ENCODE measurements around the gene SUSD4.

Gene SUSD4

GRCh38 chr1:223326776-223327175 lies 37.2 kb downstream of the SUSD4 start:
- DNase-seq: no peak

DNA sequence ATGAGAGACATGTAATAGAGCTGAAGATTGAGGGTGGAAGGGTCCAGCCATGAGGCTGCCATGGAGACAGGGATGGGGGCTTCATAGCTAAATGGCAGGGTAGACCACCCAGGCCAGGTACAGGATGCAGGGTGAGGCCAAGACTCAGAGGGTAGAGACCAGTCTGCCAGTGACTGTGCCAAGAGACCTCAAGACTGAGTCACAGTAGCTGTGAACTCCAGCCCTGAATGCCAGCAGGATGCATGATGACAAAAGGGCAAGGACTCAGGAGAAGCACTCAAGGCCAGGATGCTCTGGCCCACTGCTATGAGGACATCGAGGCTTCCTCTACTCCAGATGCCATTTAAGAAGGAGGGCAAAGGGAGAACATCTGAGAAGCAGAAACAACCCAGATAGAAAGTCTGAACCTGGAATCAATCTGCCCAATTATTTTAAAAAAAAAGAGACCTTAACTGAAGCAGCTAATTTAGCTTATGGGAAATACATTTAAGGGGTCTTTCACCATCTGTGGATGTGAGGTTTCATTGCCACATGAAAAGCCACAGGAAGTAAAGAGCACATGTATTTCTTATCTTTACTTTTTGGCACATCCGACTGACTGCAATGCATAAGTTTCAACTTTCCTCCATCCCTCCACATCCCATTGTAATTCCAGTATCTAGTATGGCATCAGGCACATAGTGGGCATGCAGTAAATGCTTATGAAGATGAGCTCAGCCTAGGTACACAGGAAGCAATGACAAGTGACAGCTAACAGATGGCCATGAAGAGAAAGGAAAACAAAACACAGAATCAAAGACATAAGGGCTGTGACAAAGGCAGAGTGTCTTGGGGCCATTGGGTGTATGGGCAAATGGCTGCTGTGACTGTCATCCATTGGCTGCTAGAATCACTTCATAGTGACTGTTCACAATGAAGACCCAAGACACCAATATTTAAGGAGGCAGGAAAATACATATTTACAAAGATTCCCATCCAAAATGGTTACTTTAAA lies 40.2 kb downstream of the SUSD4 start:
- DNase-seq: peak; percentile 9

- DNase-seq: no peak
These were observed 41.1 kb downstream of the SUSD4 start for GRCh38 chr1:223322868-223323267.

DNA sequence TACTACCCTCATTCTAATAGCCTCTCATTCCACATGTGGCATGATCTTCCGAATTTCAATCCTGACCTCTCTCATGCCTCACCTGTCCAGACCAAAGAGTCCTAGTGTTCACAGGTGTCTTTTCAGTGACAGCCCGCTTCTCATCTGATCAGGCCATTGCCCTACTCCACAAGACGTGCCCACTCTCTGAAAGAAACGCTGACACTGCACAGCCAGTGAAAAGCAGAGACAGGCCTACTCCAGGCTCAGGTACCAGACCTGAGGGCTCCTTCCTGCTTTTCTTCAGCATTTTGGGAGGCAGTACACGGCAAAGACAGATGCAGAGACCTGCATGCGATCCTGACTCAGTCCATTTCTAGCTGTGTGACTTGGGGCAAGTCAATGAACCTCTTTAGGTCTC lies 43.0 kb downstream of the SUSD4 start:
- no peak for DNase-seq

GRCh38 chr1:223319905-223320580 lies 43.9 kb downstream of the SUSD4 start:
- DNase-seq: no peak

DNA sequence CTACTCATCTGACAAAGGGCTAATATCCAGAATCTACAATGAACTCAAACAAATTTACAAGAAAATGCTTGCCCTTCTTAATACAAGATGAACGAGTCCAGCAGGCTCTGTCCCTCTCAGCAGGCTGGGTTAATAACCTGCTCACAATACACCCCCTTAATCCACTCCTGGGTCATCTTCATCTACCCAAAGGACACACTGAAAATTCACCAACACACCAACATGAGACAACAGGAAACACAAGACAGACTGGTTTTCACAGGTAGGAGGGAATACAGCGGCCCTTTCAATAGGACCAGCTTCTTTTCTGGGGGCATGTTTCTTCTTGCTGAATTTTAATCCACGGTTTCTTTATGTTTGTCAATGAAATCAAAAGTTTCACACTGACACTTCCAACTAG lies 44.6 kb downstream of the SUSD4 start:
- DNase-seq: no peak

DNA sequence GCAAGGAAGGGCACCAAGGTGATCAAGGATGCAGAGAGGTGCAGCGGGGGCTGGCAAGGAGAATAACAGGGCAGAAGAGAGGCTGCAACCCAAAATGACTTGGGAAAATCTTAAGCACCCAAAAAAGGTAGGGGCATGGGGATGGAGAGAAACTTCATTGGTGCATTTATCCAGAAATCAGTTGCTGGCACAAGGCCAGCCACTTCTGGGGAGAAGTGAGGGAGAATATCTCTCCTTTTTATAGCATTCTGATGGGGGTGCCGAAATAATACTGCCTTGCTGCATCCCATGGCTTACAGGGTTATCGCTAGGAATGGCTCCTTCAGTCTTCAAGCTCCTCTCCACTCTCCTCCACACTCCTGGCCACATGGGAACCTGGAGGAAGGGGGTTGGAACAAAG lies 47.9 kb downstream of the SUSD4 start:
- no peak for DNase-seq

GRCh38 chr1:223315665-223316064 lies 48.3 kb downstream of the SUSD4 start:
- no peak for DNase-seq

GRCh38 chr1:223313415-223313754 lies 50.6 kb downstream of the SUSD4 start:
- DNase-seq: no peak

DNA sequence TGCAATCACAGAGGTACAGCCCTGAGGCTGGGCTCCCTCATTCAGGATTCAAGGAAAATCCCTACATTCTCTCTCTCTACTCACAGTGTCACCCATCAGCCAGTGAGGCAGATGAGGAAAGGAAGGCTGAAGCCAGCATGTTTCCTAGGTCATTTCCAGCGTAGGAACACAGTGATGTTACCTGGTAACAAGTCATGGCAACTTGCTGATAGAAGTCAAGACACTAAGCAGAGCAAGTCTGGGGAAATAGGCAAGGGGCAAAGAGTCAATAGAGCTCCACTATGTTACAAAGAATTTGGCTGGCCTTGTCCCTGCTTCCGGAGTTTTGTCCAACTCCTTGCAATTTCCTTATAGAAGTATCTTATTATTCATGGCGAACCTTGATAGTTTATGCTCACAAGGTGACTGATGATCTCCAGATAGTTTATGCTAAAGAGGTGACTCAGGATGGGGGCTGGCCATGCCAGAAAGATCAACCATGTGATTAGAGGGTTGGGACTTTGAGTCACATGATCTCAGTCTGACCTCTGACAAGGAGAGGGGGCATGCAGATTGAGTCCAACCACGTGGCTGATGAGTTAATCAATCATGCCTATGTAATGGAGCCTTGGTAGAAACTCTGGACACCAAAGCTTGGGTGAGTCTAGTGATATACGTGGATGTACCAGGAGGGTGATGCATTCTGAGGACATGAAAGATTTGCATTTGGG lies 51.1 kb downstream of the SUSD4 start:
- no peak for DNase-seq

DNA sequence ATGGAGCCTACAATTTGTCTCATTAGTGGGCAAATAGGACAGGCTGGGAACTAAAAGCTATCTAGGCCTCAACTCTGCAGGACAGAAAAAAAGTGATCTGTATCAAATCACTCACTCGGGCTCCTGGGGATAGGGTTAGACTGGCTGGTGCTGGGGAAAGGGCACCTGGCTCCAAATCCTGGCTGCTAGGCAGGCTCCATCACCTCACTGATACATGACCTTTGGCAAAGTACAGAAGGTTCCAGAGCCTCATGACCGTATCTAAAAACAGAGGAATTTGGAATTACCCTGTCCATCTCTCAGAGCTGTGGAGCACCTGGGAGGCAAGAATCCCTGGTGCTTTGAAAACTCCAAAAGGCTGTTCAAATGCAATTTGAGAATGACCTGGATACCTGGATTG lies 51.7 kb downstream of the SUSD4 start:
- DNase-seq: no peak

DNA sequence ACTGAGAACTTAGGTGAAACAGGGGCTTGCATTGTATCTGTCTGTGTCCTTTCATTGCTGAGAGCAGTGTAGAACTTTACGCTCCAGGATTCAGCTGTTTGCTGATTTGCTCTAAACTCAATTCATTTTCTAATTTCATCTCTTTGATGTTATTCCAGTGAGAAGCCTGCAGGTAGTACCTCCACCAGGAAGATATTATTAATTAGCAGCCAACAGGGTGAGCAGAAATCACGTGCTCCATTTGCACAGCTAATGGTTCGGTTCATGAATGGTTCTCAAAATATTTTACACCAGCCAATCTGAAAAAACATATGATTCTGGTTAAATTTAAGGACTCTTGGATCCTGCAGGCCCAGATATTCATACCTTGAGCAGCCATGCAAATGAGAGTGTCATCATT lies 52.1 kb downstream of the SUSD4 start:
- DNase-seq: no peak

DNA sequence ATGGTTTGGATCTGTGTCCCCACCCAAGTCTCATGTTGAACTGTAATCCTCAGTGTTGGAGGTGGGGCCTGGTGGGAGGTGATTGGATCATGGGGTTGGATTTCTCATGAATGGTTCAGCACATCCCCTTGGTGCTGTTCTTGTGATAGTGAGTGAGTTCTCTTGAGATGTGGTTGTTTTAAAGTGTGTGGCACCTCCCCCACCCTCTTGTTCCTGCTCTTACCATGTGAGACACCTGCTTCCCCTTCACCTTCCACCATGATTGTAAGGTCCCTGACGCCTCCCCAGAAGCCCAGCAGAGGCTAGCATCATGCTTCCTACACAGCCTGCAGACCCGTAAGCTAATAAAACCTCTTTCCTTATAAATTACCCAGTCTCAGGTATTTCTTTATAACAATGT lies 55.8 kb downstream of the SUSD4 start:
- no peak for DNase-seq

GRCh38 chr1:223307544-223307943 lies 56.4 kb downstream of the SUSD4 start:
- no peak for DNase-seq

DNA sequence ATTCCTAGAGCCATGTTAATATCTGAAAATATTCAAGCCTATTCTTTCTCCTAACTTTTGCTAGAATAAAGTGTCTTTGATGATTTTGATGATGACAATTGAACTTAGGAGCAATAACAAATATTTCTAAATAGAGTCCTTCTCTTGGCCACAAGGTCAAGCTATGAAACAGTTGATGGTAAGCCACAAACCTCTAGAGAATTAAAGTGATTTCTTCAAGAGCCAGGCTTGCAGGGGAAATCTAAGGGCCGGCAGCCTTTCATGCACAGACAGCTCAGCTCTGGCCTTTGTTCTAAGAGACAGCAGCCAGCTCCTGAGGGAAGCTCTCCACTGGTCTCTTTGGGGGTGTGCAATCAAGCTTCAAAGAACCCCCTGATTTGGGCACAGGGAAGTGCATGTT lies 59.0 kb downstream of the SUSD4 start:
- DNase-seq: no peak

- no peak for DNase-seq
These were observed 62.6 kb downstream of the SUSD4 start for GRCh38 chr1:223301371-223301770.

DNA sequence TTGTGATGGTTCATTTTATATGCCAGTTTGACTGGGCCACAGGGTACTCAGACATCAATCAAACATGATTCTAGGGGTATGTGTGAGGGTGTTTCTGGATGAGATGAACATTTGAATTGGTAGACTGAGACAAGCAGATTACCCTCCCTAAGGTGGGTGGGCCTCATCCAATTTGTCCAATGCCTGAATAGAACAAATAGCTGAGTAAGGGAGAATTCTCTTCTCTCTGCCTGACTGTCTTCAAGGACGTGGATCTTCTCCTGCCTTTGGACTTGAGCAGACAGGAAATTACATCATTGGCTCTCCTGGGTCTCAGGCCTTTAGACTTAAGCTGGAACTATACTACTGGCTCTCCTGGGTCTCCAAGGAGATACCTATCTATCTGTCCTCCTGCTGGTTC lies 64.4 kb downstream of the SUSD4 start:
- no peak for DNase-seq

DNA sequence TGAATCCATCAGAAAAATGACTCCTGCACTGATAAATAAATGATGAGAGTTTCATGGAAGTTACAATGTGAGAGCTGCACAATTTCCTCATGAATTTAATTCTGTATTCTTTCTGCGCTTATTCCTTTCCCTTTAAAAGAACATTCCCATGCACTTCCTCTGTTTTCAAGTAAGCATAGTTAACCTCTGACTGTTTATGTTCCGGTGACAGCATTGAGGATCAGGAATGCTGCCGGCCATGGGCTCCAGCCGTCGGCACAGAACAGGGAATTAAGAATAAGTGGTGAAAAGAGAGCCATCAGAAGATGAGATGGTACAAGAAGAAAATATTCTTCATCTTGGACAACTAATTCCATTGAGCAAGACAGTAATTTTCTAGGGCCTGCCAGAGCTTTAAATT lies 65.3 kb downstream of the SUSD4 start:
- DNase-seq: no peak

- DNase-seq: no peak
These were observed 66.2 kb downstream of the SUSD4 start for GRCh38 chr1:223297800-223298199.

- DNase-seq: no peak
These were observed 72.2 kb downstream of the SUSD4 start for GRCh38 chr1:223291796-223292195.

DNA sequence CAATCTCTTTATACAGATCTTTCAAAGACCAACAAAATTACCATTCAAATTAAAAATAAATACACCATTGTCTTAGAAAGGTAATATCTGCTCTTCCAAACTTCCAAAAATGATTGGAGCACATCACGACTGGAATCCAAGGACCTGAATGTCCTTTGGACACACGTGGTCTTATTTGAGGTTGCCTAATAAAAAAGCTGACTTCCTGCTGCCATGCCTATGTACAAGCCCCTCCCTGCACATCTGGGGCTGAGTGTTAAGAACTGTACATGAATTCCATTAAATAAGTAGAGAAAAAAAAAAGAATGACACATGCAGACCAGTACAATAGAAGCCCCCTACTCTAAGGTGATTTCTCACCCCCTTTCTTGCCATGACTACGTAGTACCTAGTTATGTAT lies 73.6 kb downstream of the SUSD4 start:
- no peak for DNase-seq

GRCh38 chr1:223289621-223290020 lies 74.4 kb downstream of the SUSD4 start:
- no peak for DNase-seq

GRCh38 chr1:223288826-223289225 lies 75.2 kb downstream of the SUSD4 start:
- no peak for DNase-seq

- no peak for DNase-seq
These were observed 78.5 kb downstream of the SUSD4 start for GRCh38 chr1:223285452-223285851.
